HEK293 (cell line): Measurements from ENCODE around the gene PCBP3.

ENCODE experiments used
- CTCF ChIP-seq: fragments of 450-650 bp; formaldehyde crosslinking; IDR thresholded peaks from 2 replicates; pipeline ENCODE4 v1.5.1; 2016; ENCODE audit warnings: missing biosample characterization, missing genetic modification characterization
- HOXC10 ChIP-seq: sonication (generic); formaldehyde crosslinking; IDR thresholded peaks from 2 replicates; pipeline ENCODE4 v1.8.1; 2023; ENCODE audit warnings: mild to moderate bottlenecking, missing genetic modification reagents
- KLF9 ChIP-seq: fragments of 450-650 bp; formaldehyde crosslinking; IDR thresholded peaks from 2 replicates; pipeline ENCODE4 v1.5.1; 2016; ENCODE audit warnings: missing biosample characterization, missing genetic modification characterization, low read depth
- ZBTB10 ChIP-seq: fragments of 450-650 bp; formaldehyde crosslinking; IDR thresholded peaks from 2 replicates; pipeline ENCODE4 v1.5.1; 2016; ENCODE audit warnings: missing biosample characterization, missing genetic modification characterization
- ZBTB26 ChIP-seq: fragments of 450-650 bp; formaldehyde crosslinking; optimal IDR thresholded peaks from 2 replicates; pipeline ENCODE3; 2016; ENCODE audit warnings: missing biosample characterization, mild to moderate bottlenecking, missing genetic modification characterization
- ZBTB44 ChIP-seq: fragments of 450-650 bp; IDR thresholded peaks from 2 replicates; pipeline ENCODE4 v1.5.1; 2018; ENCODE audit warnings: missing biosample characterization, mild to moderate bottlenecking, missing genetic modification characterization
- ZNF24 ChIP-seq: fragments of 450-650 bp; formaldehyde crosslinking; IDR thresholded peaks from 2 replicates; pipeline ENCODE4 v1.5.1; 2016; ENCODE audit warnings: missing biosample characterization, missing genetic modification characterization
- ZNF501 ChIP-seq: fragments of 450-650 bp; formaldehyde crosslinking; IDR thresholded peaks from 2 replicates; pipeline ENCODE4 v1.5.1; 2016; ENCODE audit warnings: missing biosample characterization, missing genetic modification characterization
- ZNF549 ChIP-seq: fragments of 450-650 bp; IDR thresholded peaks from 2 replicates; pipeline ENCODE4 v1.5.1; 2018; ENCODE audit warnings: missing biosample characterization, missing genetic modification characterization, mild to moderate bottlenecking, inconsistent platforms, moderate library complexity
- ZNF629 ChIP-seq: fragments of 450-650 bp; formaldehyde crosslinking; IDR thresholded peaks from 2 replicates; pipeline ENCODE4 v1.5.1; 2017; ENCODE audit warnings: missing biosample characterization, missing genetic modification characterization
- ZNF639 ChIP-seq: fragments of 450-650 bp; formaldehyde crosslinking; IDR thresholded peaks from 2 replicates; pipeline ENCODE4 v1.5.1; 2016; ENCODE audit warnings: missing biosample characterization, missing genetic modification characterization
- ZNF777 ChIP-seq: fragments of 450-650 bp; formaldehyde crosslinking; IDR thresholded peaks from 2 replicates; pipeline ENCODE4 v1.5.1; 2017; ENCODE audit warnings: missing biosample characterization, missing genetic modification characterization, borderline replicate concordance

- TF ChIP-seq CTCF (tag by site-specific recombination) (no peak), ZNF501 (tag by site-specific recombination) (no peak), ZBTB26 (tag by site-specific recombination) (no peak), ZNF777 (tag by site-specific recombination) (no peak), ZBTB10 (tag by site-specific recombination) (no peak), ZNF639 (tag by site-specific recombination) (no peak), ZNF24 (tag by site-specific recombination) (no peak), KLF9 (no peak), ZBTB44 (tag by site-specific recombination) (no peak), ZNF629 (tag by site-specific recombination) (no peak), HOXC10 (CRISPR knock-in tag) (no peak), ZNF549 (tag by site-specific recombination) (no peak)
Measured at GRCh38 chr21:45801129-45801964, 157.8 kb downstream of the PCBP3 start.
